GM12878 (cell line): ENCODE results near the gene ASZ1. TPM values are rescaled to one million over a fixed set of nuclear protein-coding genes. Genes with fewer than 3 reads are reported as not detected.
"Not testable (repeated sequence)": the region's sequence is repeated elsewhere in the genome, so short reads cannot be mapped to it uniquely, and the experiment has no call there.

Source experiments
- ATAC-seq: fragments of 200-7000 bp; cut with Tn5 transposase; 3 replicates; pipeline ENCODE4 v1.9.1; 2020; ENCODE audit warnings: mild to moderate bottlenecking, moderate library complexity
- BruUV-seq: library from RNA; stranded (reverse); fragments of 400-500 nt; replicated peaks from 2 replicates; lab custom pipeline; 2021; lab: Mats Ljungman, UMichigan
- CTCF ChIA-PET: fragments of 300-600 bp; sonication (Branson Sonifier 250); formaldehyde crosslinking; extraction: SDS; loops from one replicate; lab custom pipeline; 2021; ENCODE audit warnings: inconsistent platforms; lab: Yijun Ruan, JAX
- POLR2A ChIA-PET: fragments of 350-600 bp; formaldehyde crosslinking; extraction: SDS; loops from one replicate; lab custom pipeline; 2021; ENCODE audit warnings: inconsistent platforms; lab: Charles Lee
- RAD21 ChIA-PET: fragments of 300-600 bp; sonication (Branson Sonifier 250); formaldehyde crosslinking; loops from one replicate; lab custom pipeline; 2023; ENCODE audit warnings: antibody characterized with exemption; ENCODE audit not compliant: unreplicated experiment; lab: Charles Lee
- SMC1A ChIA-PET: fragments of 300-600 bp; sonication (Branson Sonifier 250); formaldehyde crosslinking; loops from one replicate; lab custom pipeline; 2023; ENCODE audit not compliant: unreplicated experiment, uncharacterized antibody; lab: Charles Lee
- DNase-seq: peaks from one replicate; pipeline ENCODE4 v3.0.0-alpha.2; 2011; ENCODE audit warnings: low read depth, low spot score
- FAIRE-seq: peaks from 3 replicates; lab custom pipeline; 2011; peaks lifted over from hg19 to GRCh38; lab: Jason Lieb, UNC
- H2AFZ ChIP-seq: 2 replicates; pipeline ENCODE4 v1.6.0; 2011; ENCODE audit warnings: low read depth, low read length, control low read depth; ENCODE audit not compliant: control insufficient read depth
- H3K27ac ChIP-seq: 2 replicates; pipeline ENCODE4 v1.5.1; 2011; ENCODE audit warnings: control low read depth; ENCODE audit not compliant: control insufficient read depth, insufficient read depth
- H3K27me3 ChIP-seq, 2 experiments: replicated peaks in 1 of 2; 2 replicates each; pipeline versions ENCODE4 v1.6.0 to v1.6.1; 2011; ENCODE audit warnings: low read length in 1 of 2; ENCODE audit not compliant: control insufficient read depth in 2 of 2, insufficient read depth in 2 of 2
- H3K36me3 ChIP-seq, 2 experiments: 2 replicates each; pipeline ENCODE4 v1.5.1; 2011; ENCODE audit warnings: low read length in 1 of 2; ENCODE audit not compliant: control insufficient read depth in 2 of 2, insufficient read depth in 2 of 2
- H3K4me1 ChIP-seq: 2 replicates; pipeline ENCODE4 v1.6.1; 2011; ENCODE audit warnings: mild to moderate bottlenecking, low read length, moderate library complexity, mixed read lengths; ENCODE audit not compliant: control insufficient read depth, insufficient read depth
- H3K4me2 ChIP-seq: 2 replicates; pipeline ENCODE4 v1.6.0; 2011; ENCODE audit warnings: control low read depth; ENCODE audit not compliant: control insufficient read depth, insufficient read depth
- H3K4me3 ChIP-seq: fragments of 200-600 bp; sonication (generic); 2 replicates; pipeline ENCODE4 v1.5.1; 2016
- H3K79me2 ChIP-seq: 2 replicates; pipeline ENCODE4 v1.6.0; 2011; ENCODE audit warnings: low read length; ENCODE audit not compliant: control insufficient read depth, insufficient read depth
- H3K9ac ChIP-seq: 2 replicates; pipeline ENCODE4 v1.8.0; 2011; ENCODE audit warnings: low read length, control low read depth, mixed read lengths; ENCODE audit not compliant: control insufficient read depth, insufficient read depth
- H3K9me3 ChIP-seq: replicated peaks from 3 replicates; pipeline ENCODE4 v1.5.1; 2011; ENCODE audit warnings: mild to moderate bottlenecking, low read length; ENCODE audit not compliant: control insufficient read depth, insufficient read depth
- H4K20me1 ChIP-seq: 2 replicates; pipeline ENCODE4 v1.6.0; 2011; ENCODE audit not compliant: control insufficient read depth, insufficient read depth
- BHLHE40 ChIP-seq, 2 experiments: fragments of 450-650 bp in 1 of 2; IDR thresholded peaks; 2 replicates each; pipeline ENCODE4 v1.6.1; 2011 to 2017; ENCODE audit warnings: low read depth in 2 of 2, borderline replicate concordance in 1 of 2, improper control_type of control experiment in 1 of 2, low read length in 1 of 2, mild to moderate bottlenecking in 1 of 2
- GABPA ChIP-seq: IDR thresholded peaks from 2 replicates; pipeline ENCODE4 v1.6.1; 2014; ENCODE audit warnings: antibody characterized with exemption, low read depth, mild to moderate bottlenecking, inconsistent platforms
- IRF4 ChIP-seq: IDR thresholded peaks from 2 replicates; pipeline ENCODE4 v1.6.1; 2011; ENCODE audit warnings: low read depth, low read length
- MTA3 ChIP-seq: IDR thresholded peaks from 2 replicates; pipeline ENCODE4 v1.6.1; 2012; ENCODE audit warnings: low read length, inconsistent platforms, borderline replicate concordance
- NFIC ChIP-seq: IDR thresholded peaks from 2 replicates; pipeline ENCODE4 v1.6.1; 2012; ENCODE audit warnings: low read depth, mild to moderate bottlenecking, inconsistent platforms, low read length, moderate library complexity
- REST ChIP-seq: IDR thresholded peaks from 2 replicates; pipeline ENCODE4 v1.6.1; 2012; ENCODE audit warnings: mild to moderate bottlenecking, low read depth, low read length
- WGBS: methylation state at CpG from one replicate; pipeline ENCODE4 v1.1.6; 2016; ENCODE audit warnings: low lambda C conversion rate; ENCODE audit not compliant: insufficient replicate concordance, insufficient coverage; ENCODE audit errors: missing lambda C conversion rate; 5-methylcytosine and 5-hydroxymethylcytosine counted together
- in situ Hi-C: fragments of 300-500 bp; cut with MboI; formaldehyde crosslinking; loops from 9 replicates; pipeline ENCODE4 v1.14.3; 2018; ENCODE audit warnings: mixed read lengths
- intact Hi-C: fragments of 100-400 bp; cut with micrococcal nuclease; formaldehyde crosslinking; loops from one replicate; pipeline ENCODE4 v1.14.2; 2022; ENCODE audit not compliant: unreplicated experiment
- polyA plus RNA-seq, 11 experiments: library from polyadenylated mRNA; depleted of rRNA in 4 of 11; unstranded in 6 of 11; stranded (reverse) in 5 of 11; fragments of >200 nt; fragmentation: Nextera tagmentation in 4 of 11; fragmentation: Illumina TruSeq in 1 of 11; extraction: Ambion mirVana in 4 of 11; extraction: Trizol in 1 of 11; gene quantifications; 1 replicate in 1 of 11; 2 replicates in 10 of 11; pipeline versions ENCODE4 v1.2.1 to v1.2.3, GENCODE V29; 2011 to 2016; ENCODE audit warnings: inconsistent platforms in 2 of 11, missing spikeins in 2 of 11, low read depth in 1 of 11
- total RNA-seq, 4 experiments: library from RNA; depleted of rRNA in 3 of 4; stranded (reverse); fragments of >200 nt in 3 of 4; fragmentation: Illumina TruSeq in 1 of 4; extraction: Trizol in 1 of 4; gene quantifications; 2 replicates each; pipeline versions ENCODE4 v1.2.1 to v1.2.3, GENCODE V29; 2013 to 2021
- TF ChIP-seq, protein P1 (sequence below): fragments of 450-650 bp; IDR thresholded peaks from 2 replicates; pipeline ENCODE4 v1.6.1; 2017; ENCODE audit warnings: antibody characterized with exemption, mild to moderate bottlenecking, moderate library complexity

The ASZ1 gene
- total and polyA plus RNA-seq, 10 of the 15 experiments (the other 5 are each of a cell fraction or from before 2014, with no cell fraction given): 0.04 to 0.09 (median 0.06) TPM; not detected in 5

- TF ChIP-seq, protein P1, sequence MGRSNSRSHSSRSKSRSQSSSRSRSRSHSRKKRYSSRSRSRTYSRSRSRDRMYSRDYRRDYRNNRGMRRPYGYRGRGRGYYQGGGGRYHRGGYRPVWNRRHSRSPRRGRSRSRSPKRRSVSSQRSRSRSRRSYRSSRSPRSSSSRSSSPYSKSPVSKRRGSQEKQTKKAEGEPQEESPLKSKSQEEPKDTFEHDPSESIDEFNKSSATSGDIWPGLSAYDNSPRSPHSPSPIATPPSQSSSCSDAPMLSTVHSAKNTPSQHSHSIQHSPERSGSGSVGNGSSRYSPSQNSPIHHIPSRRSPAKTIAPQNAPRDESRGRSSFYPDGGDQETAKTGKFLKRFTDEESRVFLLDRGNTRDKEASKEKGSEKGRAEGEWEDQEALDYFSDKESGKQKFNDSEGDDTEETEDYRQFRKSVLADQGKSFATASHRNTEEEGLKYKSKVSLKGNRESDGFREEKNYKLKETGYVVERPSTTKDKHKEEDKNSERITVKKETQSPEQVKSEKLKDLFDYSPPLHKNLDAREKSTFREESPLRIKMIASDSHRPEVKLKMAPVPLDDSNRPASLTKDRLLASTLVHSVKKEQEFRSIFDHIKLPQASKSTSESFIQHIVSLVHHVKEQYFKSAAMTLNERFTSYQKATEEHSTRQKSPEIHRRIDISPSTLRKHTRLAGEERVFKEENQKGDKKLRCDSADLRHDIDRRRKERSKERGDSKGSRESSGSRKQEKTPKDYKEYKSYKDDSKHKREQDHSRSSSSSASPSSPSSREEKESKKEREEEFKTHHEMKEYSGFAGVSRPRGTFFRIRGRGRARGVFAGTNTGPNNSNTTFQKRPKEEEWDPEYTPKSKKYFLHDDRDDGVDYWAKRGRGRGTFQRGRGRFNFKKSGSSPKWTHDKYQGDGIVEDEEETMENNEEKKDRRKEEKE: no peak
- no peak for TF ChIP-seq REST
- TF ChIP-seq GABPA: peak; percentile 65; the same call in 1 of the 2 replicates
- peak; percentile 96 for TF ChIP-seq NFIC
- peak; percentile 60; the same call in 1 of the 2 replicates for TF ChIP-seq MTA3
- 0 out of 4 replicates have a peak, but pooled peaks of 1 of the 2 experiments have one; percentile 50 for TF ChIP-seq BHLHE40 (IDR thresholded peaks at IDR 0.05; ENCODE audit: borderline replicate concordance in 1 of 2, low read depth in 2 of 2, low read length in 1 of 2)
- TF ChIP-seq IRF4: 0 out of 2 replicates have a peak, but pooled peaks have one; percentile 28
Measured at GRCh38 chr7:117424090-117424829, 3.0 kb downstream of the ASZ1 start (continued).

DNA sequence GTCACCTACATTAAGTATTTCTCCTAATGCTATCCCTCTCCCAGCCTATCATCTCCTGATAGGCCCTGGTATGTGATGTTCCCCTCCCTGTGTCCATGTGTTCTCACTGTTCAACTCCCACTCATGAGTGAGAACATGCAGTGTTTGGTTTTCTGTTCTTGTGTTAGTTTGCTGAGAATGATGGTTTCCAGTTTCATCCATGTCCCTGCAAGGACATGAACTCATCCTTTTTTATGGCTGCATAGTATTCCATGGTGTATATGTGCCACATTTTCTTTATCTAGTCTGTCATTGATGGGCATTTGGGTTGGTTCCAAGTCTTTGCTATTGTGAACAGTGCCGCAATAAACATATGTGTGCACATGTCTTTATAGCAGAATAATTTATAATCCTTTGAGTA lies 12.7 kb downstream of the ASZ1 start:
- 93% methylated on average over 1 of the region's 1 CpG for WGBS
- POLR2A ChIA-PET: not testable (repeated sequence)

More for the DNA sequence above, 12.7 kb downstream of the ASZ1 start:
- RAD21 ChIA-PET, in situ Hi-C loops, BruUV-seq, H3K9me3 ChIP-seq, H2AFZ ChIP-seq, H3K4me2 ChIP-seq, H3K79me2 ChIP-seq, H3K4me1 ChIP-seq, H4K20me1 ChIP-seq, H3K36me3 ChIP-seq, DNase-seq, H3K9ac ChIP-seq, intact Hi-C loops, H3K27ac ChIP-seq, H3K27me3 ChIP-seq, H3K4me3 ChIP-seq, FAIRE-seq, ATAC-seq: not testable (repeated sequence)
- ChIA-PET SMC1A (interaction anchor here (1.0 kb wide), 1 partner anchor 301 kb away, joined by 3 read pairs; no protein-coding TSS in a partner anchor), CTCF (interaction anchor here (0.6 to 1.3 kb wide), 2 partner anchors 12 to 196 kb away, joined by 3 read pairs; no protein-coding TSS in a partner anchor)
